Posterior cingulate gyrus (tissue), 11 donors: ENCODE measurements around the gene CMTM3.
"Not testable (repeated sequence)": the region's sequence is repeated elsewhere in the genome, so short reads cannot be mapped to it uniquely, and the experiment has no call there.

ENCODE experiments used
- DNase-seq, 10 donors: peaks; one replicate each; pipeline versions ENCODE4 v3.0.0 to v3.0.0-alpha.2; 2020 to 2021; ENCODE audit warnings: mixed read lengths in 3 of 10
- intact Hi-C: fragments of 100-400 bp; cut with DNase I; formaldehyde crosslinking; loops from one replicate; pipeline ENCODE4 v1.15.1; 2023

Gene CMTM3

GRCh38 chr16:66653581-66654350, 49.3 kb downstream of the CMTM3 start:
- intact Hi-C loops, result no loop called here
- no peak for DNase-seq

GRCh38 chr16:66656547-66656946, 52.0 kb downstream of the CMTM3 start:
- no peak for DNase-seq
- intact Hi-C loops, result no loop called here

- no peak for DNase-seq
- intact Hi-C loops, result no loop called here
Measured at GRCh38 chr16:66658143-66658859, 53.8 kb downstream of the CMTM3 start.

GRCh38 chr16:66658860-66659190, 54.3 kb downstream of the CMTM3 start:
- DNase-seq, result no peak
- intact Hi-C loops, result no loop called here

GRCh38 chr16:66660422-66661209, 56.1 kb downstream of the CMTM3 start:
- intact Hi-C loops, result loop anchor here (5.0 kb wide), 1 partner anchor 37 kb away; the partner anchor contains the start of gene CMTM4
- DNase-seq, result peak; percentile 41 to 94 (median 68)

GRCh38 chr16:66661210-66661560, 56.7 kb downstream of the CMTM3 start:
- no peak for DNase-seq
- intact Hi-C loops, result loop anchor here (5.0 kb wide), 1 partner anchor 36 kb away; the partner anchor contains the start of gene CMTM4

GRCh38 chr16:66661671-66662346, 57.3 kb downstream of the CMTM3 start:
- not testable (repeated sequence) for DNase-seq
- intact Hi-C loops, result loop anchor here (5.0 kb wide), 1 partner anchor 35 kb away; the partner anchor contains the start of gene CMTM4

- intact Hi-C loops, result loop anchor here (5.0 kb wide), 1 partner anchor 35 kb away; the partner anchor contains the start of gene CMTM4
- peak in 1 of 10 donors; percentile 42 for DNase-seq
Measured at GRCh38 chr16:66662445-66663194, 58.1 kb downstream of the CMTM3 start.
